PC-3 (cell line): ENCODE measurements around the gene CGRRF1.

Experiments
- CTCF ChIP-seq: fragments of 300-600 bp; sonication (generic); conservative IDR thresholded peaks from 2 replicates; pipeline ENCODE4 v1.5.1; 2017; ENCODE audit warnings: antibody characterized with exemption, low read depth, mild to moderate bottlenecking, low read length
- EZH2 ChIP-seq: fragments of 300-600 bp; sonication (generic); IDR thresholded peaks from one replicate; pipeline ENCODE4 v1.6.1; 2017; ENCODE audit warnings: antibody characterized with exemption, mild to moderate bottlenecking, low read length; ENCODE audit not compliant: unreplicated experiment
- EZH2phosphoT487 ChIP-seq: fragments of 300-600 bp; sonication (generic); IDR thresholded peaks from 2 replicates; pipeline ENCODE4 v1.6.1; 2018; ENCODE audit warnings: mild to moderate bottlenecking, antibody characterized with exemption, low read length, borderline replicate concordance

GRCh38 chr14:54550514-54550913 lies 40.8 kb downstream of the CGRRF1 start:
- no peak for TF ChIP-seq CTCF
- no peak for TF ChIP-seq EZH2
- TF ChIP-seq EZH2phosphoT487: no peak
